Measurements from ENCODE around the gene TAL2.

DNA sequence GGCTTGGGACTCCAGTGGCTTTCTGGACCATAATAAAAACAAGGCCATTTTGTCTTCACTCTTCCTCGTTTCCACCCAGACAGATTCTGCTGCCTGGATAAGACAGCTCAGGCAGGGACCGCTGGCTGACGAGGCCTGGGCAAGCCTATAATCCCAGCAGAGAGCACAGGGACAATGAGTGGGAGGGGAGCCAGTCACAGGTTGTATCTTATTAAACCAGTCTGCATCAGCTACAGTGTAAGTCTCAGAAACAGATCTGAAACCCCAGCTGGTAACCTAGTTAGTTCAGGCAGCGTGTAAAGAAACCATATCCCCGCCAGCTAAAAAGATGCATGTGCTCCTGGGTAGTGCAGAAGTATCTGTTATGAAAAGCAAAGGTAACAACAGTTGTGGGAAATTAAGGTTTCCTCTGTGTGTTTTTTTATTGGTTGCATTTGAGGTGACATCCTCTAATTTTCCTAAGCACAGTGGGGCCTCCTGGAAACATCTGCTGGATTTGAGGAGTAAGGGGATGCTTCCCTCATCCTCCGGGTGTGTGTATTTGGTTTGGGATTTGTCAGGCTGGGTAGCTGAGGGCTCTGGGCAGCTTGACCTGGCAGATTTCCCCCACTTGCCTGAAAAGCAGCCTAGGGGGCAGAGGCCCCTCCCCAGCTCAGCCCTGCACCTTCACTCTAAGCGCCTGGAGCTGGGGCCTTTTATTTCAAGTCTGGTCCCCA lies 15.2 kb upstream of the TAL2 start:
- no peak for TF ChIP-seq YY1 (IDR thresholded peaks at IDR 0.05; ENCODE audit: low read depth)
- no peak for TF ChIP-seq EGR1 (IDR thresholded peaks at IDR 0.05)
- no peak for TF ChIP-seq TAF1 (IDR thresholded peaks at IDR 0.05; ENCODE audit: low read depth)
- TF ChIP-seq EP300 (IDR thresholded peaks at IDR 0.05; ENCODE audit: borderline replicate concordance), result no peak

All from Ishikawa (cell line).